Measurements from ENCODE around the gene SLC4A4. TPM values are rescaled to one million over a fixed set of nuclear protein-coding genes. Genes with fewer than 3 reads are reported as not detected.

Gene SLC4A4
- total RNA-seq, 1 experiment from 2014 or later, result 1.1 TPM

DNA sequence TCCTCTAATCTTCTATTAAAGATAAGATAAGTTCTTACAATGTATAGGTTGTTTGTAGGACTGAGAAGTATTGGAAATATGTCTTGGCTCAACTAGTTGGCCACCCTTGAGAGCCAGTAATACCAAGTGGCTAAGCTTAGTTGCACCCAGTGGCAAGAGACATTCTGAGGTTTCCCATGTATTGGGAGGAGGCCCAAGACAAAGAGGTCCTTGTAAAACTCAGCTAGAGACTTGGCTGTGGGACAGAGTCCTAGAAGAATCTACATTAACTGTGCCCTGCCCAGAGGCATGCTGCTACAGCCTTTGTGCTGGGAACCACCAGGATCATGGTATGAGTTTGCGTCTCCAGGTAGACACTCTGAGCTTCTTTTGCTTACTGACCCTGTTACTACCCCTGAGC lies 41.9 kb upstream of the SLC4A4 start:
- H3K36me3 Mint-ChIP-seq, result no peaks in the 10 kb centered on the region
- no peak for ATAC-seq
- no peaks in the 10 kb centered on the region for H3K9me3 Mint-ChIP-seq
- H3K27me3 Mint-ChIP-seq (ENCODE audit: low read depth), result no peaks in the 10 kb centered on the region; the same call in 1 of the 2 replicates
- DNase-seq (ENCODE audit: low spot score), result no peak
- POLR2A ChIA-PET, result no interaction called here
- H3K4me1 Mint-ChIP-seq, result peaks cover 3% of the 10 kb centered on the region; the same call in 1 of the 2 replicates
- H3K4me3 Mint-ChIP-seq, result no peak overlapping the region
- H3K27ac Mint-ChIP-seq, result no peak overlapping the region
- TF ChIP-seq, protein P1, sequence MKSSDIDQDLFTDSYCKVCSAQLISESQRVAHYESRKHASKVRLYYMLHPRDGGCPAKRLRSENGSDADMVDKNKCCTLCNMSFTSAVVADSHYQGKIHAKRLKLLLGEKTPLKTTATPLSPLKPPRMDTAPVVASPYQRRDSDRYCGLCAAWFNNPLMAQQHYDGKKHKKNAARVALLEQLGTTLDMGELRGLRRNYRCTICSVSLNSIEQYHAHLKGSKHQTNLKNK (CRISPR knock-in tag; IDR thresholded peaks at IDR 0.05), result no peak
- TF ChIP-seq CREM (CRISPR knock-in tag; IDR thresholded peaks at IDR 0.05) (no peak), SP1 (CRISPR knock-in tag; conservative IDR thresholded peaks at IDR 0.05) (no peak), IRF2 (CRISPR knock-in tag; IDR thresholded peaks at IDR 0.05; ENCODE audit: borderline replicate concordance, low read depth) (no peak), NFE2L1 (CRISPR knock-in tag; IDR thresholded peaks at IDR 0.05) (no peak), HMGA2 (CRISPR knock-in tag; IDR thresholded peaks at IDR 0.05) (no peak), TEAD1 (CRISPR knock-in tag; IDR thresholded peaks at IDR 0.05) (no peak), PRRX2 (CRISPR knock-in tag; IDR thresholded peaks at IDR 0.05) (no peak), NR1H2 (CRISPR knock-in tag; IDR thresholded peaks at IDR 0.05) (no peak), ZNF671 (CRISPR knock-in tag; IDR thresholded peaks at IDR 0.05) (no peak), ZNF138 (CRISPR knock-in tag; conservative IDR thresholded peaks at IDR 0.05) (no peak), JAZF1 (CRISPR knock-in tag; IDR thresholded peaks at IDR 0.05) (no peak), GRHL2 (CRISPR knock-in tag; IDR thresholded peaks at IDR 0.05; ENCODE audit: insufficient replicate concordance, severe bottlenecking) (no peak), OVOL2 (CRISPR knock-in tag; IDR thresholded peaks at IDR 0.05; ENCODE audit: borderline replicate concordance) (no peak)
- TF ChIP-seq, protein P2, sequence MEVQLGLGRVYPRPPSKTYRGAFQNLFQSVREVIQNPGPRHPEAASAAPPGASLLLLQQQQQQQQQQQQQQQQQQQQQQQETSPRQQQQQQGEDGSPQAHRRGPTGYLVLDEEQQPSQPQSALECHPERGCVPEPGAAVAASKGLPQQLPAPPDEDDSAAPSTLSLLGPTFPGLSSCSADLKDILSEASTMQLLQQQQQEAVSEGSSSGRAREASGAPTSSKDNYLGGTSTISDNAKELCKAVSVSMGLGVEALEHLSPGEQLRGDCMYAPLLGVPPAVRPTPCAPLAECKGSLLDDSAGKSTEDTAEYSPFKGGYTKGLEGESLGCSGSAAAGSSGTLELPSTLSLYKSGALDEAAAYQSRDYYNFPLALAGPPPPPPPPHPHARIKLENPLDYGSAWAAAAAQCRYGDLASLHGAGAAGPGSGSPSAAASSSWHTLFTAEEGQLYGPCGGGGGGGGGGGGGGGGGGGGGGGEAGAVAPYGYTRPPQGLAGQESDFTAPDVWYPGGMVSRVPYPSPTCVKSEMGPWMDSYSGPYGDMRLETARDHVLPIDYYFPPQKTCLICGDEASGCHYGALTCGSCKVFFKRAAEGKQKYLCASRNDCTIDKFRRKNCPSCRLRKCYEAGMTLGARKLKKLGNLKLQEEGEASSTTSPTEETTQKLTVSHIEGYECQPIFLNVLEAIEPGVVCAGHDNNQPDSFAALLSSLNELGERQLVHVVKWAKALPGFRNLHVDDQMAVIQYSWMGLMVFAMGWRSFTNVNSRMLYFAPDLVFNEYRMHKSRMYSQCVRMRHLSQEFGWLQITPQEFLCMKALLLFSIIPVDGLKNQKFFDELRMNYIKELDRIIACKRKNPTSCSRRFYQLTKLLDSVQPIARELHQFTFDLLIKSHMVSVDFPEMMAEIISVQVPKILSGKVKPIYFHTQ (CRISPR knock-in tag; IDR thresholded peaks at IDR 0.05), result no peak
- TF ChIP-seq, protein P3, sequence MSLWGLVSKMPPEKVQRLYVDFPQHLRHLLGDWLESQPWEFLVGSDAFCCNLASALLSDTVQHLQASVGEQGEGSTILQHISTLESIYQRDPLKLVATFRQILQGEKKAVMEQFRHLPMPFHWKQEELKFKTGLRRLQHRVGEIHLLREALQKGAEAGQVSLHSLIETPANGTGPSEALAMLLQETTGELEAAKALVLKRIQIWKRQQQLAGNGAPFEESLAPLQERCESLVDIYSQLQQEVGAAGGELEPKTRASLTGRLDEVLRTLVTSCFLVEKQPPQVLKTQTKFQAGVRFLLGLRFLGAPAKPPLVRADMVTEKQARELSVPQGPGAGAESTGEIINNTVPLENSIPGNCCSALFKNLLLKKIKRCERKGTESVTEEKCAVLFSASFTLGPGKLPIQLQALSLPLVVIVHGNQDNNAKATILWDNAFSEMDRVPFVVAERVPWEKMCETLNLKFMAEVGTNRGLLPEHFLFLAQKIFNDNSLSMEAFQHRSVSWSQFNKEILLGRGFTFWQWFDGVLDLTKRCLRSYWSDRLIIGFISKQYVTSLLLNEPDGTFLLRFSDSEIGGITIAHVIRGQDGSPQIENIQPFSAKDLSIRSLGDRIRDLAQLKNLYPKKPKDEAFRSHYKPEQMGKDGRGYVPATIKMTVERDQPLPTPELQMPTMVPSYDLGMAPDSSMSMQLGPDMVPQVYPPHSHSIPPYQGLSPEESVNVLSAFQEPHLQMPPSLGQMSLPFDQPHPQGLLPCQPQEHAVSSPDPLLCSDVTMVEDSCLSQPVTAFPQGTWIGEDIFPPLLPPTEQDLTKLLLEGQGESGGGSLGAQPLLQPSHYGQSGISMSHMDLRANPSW (CRISPR knock-in tag; conservative IDR thresholded peaks at IDR 0.05; ENCODE audit: low read depth), result no peak
- TF ChIP-seq, protein P4, sequence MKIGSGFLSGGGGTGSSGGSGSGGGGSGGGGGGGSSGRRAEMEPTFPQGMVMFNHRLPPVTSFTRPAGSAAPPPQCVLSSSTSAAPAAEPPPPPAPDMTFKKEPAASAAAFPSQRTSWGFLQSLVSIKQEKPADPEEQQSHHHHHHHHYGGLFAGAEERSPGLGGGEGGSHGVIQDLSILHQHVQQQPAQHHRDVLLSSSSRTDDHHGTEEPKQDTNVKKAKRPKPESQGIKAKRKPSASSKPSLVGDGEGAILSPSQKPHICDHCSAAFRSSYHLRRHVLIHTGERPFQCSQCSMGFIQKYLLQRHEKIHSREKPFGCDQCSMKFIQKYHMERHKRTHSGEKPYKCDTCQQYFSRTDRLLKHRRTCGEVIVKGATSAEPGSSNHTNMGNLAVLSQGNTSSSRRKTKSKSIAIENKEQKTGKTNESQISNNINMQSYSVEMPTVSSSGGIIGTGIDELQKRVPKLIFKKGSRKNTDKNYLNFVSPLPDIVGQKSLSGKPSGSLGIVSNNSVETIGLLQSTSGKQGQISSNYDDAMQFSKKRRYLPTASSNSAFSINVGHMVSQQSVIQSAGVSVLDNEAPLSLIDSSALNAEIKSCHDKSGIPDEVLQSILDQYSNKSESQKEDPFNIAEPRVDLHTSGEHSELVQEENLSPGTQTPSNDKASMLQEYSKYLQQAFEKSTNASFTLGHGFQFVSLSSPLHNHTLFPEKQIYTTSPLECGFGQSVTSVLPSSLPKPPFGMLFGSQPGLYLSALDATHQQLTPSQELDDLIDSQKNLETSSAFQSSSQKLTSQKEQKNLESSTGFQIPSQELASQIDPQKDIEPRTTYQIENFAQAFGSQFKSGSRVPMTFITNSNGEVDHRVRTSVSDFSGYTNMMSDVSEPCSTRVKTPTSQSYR (CRISPR knock-in tag; IDR thresholded peaks at IDR 0.05), result no peak
- CTCF ChIA-PET, result no interaction called here

DNA sequence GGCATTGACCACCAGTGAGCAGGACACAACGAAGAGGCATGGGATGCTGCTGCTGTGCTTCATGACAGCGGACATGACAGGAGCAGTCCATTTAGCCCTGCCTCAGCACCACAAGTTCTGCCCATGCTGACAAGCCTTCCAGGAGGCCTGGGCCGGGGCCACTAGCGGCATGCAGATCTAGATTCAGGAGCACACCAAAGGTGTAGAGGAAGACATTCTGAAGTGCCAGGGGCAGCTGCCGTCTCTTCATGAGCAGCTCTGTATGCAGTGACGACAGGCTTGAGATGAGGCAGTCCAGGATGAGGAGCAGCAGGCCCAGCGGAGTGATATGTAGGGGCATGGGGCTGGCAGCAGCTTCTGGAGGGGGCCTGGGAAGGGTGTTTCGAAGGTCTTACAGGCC lies 38.5 kb upstream of the SLC4A4 start:
- Mint-ChIP-seq H3K36me3 (no peaks in the 10 kb centered on the region), H3K27me3 (ENCODE audit: low read depth) (no peaks in the 10 kb centered on the region; the same call in 1 of the 2 replicates), H3K9me3 (no peaks in the 10 kb centered on the region), H3K4me1 (peaks cover 26% of the 10 kb centered on the region), H3K4me3 (no peak overlapping the region), H3K27ac (no peak overlapping the region)
- no peak for ATAC-seq
- ChIA-PET CTCF (no interaction called here), POLR2A (no interaction called here)
- no peak for DNase-seq (ENCODE audit: low spot score)
- TF ChIP-seq RELA (CRISPR knock-in tag; IDR thresholded peaks at IDR 0.05; ENCODE audit: borderline replicate concordance), result no peak
- TF ChIP-seq, protein P3 (CRISPR knock-in tag; conservative IDR thresholded peaks at IDR 0.05; ENCODE audit: low read depth), result no peak
- TF ChIP-seq ZNF423 (CRISPR knock-in tag; IDR thresholded peaks at IDR 0.05), result no peak
- TF ChIP-seq CREB1 (CRISPR knock-in tag; IDR thresholded peaks at IDR 0.05), result no peak
- no peak for TF ChIP-seq EMX1 (CRISPR knock-in tag; IDR thresholded peaks at IDR 0.05)
- no peak for TF ChIP-seq NR1H2 (CRISPR knock-in tag; IDR thresholded peaks at IDR 0.05)
- TF ChIP-seq MXD4 (CRISPR knock-in tag; IDR thresholded peaks at IDR 0.05; ENCODE audit: borderline replicate concordance), result no peak
